Transverse colon (tissue), 3 donors: Measurements from ENCODE around the gene RHOJ.

Experiments
- EP300 ChIP-seq: sonication (generic); formaldehyde crosslinking; IDR thresholded peaks from one replicate; pipeline ENCODE4 v1.6.1; 2017; ENCODE audit warnings: antibody characterized with exemption, low read depth
- TF ChIP-seq, protein P1 (sequence below), 5 experiments: fragments of 200-600 bp in 3 of 5; fragments of 450-650 bp in 2 of 5; sonication (generic) in 3 of 5; IDR thresholded peaks; 1 replicate in 2 of 5; 2 replicates in 3 of 5; pipeline ENCODE4 v1.5.1; 2016 to 2017; ENCODE audit warnings: antibody characterized with exemption in 5 of 5, inconsistent platforms in 3 of 5, mild to moderate bottlenecking in 2 of 5, moderate library complexity in 1 of 5

DNA sequence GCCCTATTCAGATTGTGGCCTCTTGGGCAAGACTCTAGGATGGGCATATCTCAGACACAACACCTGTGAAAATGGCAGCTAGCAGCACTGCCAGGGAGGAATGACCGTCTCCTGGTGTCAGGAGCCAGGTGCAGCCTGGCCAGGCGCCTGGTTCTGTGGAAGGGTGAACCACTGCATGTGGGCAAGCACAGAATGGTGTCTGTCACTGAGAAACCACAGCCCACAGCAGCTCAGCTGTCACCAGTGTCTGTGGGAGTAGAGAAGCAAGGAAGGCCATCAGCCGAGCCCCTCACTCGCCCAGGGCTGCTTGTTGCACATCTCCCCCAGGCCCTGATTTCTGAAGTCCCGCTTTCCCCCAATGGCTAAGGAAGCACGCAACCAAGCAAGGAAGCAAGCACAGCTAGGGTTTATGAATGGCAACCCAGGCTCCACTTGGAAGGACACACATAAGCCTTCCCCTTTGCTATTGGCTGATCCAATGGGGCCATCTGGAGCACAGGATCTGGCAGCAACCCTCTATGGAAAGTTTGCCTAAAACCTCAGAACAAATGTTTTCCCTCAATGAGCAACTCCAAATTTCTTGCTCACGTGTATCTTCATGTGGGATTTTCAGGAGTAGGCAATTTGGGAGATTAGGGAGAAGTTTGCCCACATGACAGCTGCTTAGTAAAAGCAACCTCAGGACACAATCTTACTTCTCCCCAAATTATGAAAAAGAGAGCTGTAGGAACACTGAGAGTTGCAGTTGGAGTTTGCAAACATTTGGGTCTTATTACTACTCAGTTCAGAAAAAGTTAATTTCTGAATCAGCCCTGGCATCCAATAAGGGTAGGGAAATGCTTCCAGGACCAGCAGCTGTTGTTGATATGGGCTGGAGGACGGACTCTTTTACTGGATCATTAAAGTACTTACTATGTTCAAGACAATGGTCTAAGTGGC lies 69.7 kb downstream of the RHOJ start:
- TF ChIP-seq, protein P1, sequence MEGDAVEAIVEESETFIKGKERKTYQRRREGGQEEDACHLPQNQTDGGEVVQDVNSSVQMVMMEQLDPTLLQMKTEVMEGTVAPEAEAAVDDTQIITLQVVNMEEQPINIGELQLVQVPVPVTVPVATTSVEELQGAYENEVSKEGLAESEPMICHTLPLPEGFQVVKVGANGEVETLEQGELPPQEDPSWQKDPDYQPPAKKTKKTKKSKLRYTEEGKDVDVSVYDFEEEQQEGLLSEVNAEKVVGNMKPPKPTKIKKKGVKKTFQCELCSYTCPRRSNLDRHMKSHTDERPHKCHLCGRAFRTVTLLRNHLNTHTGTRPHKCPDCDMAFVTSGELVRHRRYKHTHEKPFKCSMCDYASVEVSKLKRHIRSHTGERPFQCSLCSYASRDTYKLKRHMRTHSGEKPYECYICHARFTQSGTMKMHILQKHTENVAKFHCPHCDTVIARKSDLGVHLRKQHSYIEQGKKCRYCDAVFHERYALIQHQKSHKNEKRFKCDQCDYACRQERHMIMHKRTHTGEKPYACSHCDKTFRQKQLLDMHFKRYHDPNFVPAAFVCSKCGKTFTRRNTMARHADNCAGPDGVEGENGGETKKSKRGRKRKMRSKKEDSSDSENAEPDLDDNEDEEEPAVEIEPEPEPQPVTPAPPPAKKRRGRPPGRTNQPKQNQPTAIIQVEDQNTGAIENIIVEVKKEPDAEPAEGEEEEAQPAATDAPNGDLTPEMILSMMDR (IDR thresholded peaks at IDR 0.05): no peak
- no peak for TF ChIP-seq EP300
